ENCODE measurements around the gene ADAMTSL4.
A peak's percentile ranks its signal among the peaks of the same experiment; 100 is the strongest.

ADAMTSL4 gene

GRCh38 chr1:150511985-150512660, 37.1 kb upstream of the ADAMTSL4 start:
- H3K4me3 ChIP-seq (ENCODE audit: low read depth, low read length): no peak overlapping the region
- TF ChIP-seq MYC (IDR thresholded peaks at IDR 0.05; ENCODE audit: low read depth, low read length) (no peak), MAX (IDR thresholded peaks at IDR 0.05; ENCODE audit: low read depth, low read length) (no peak), CTCF (IDR thresholded peaks at IDR 0.05; ENCODE audit: low read depth, low read length) (no peak), POLR2A (IDR thresholded peaks at IDR 0.05; ENCODE audit: extremely low read depth, insufficient read length) (no peak)

GRCh38 chr1:150512846-150513245, 36.4 kb upstream of the ADAMTSL4 start:
- no peak for DNase-seq (ENCODE audit: low read depth)
- TF ChIP-seq CTCF (IDR thresholded peaks at IDR 0.05; ENCODE audit: low read depth, low read length): no peak
- no peak for TF ChIP-seq MAX (IDR thresholded peaks at IDR 0.05; ENCODE audit: low read depth, low read length)
- no peak for TF ChIP-seq MYC (IDR thresholded peaks at IDR 0.05; ENCODE audit: low read depth, low read length)
- TF ChIP-seq POLR2A (IDR thresholded peaks at IDR 0.05; ENCODE audit: extremely low read depth, insufficient read length): no peak
- H3K4me3 ChIP-seq (ENCODE audit: low read depth, low read length): no peak overlapping the region

More at GRCh38 chr1:150511985-150512660, 37.1 kb upstream of the ADAMTSL4 start:
- no peak for DNase-seq (ENCODE audit: low read depth)

- TF ChIP-seq CTCF (IDR thresholded peaks at IDR 0.05; ENCODE audit: low read depth, low read length): no peak
- no peak for TF ChIP-seq MYC (IDR thresholded peaks at IDR 0.05; ENCODE audit: low read depth, low read length)
- no peak for TF ChIP-seq MAX (IDR thresholded peaks at IDR 0.05; ENCODE audit: low read depth, low read length)
- TF ChIP-seq POLR2A (IDR thresholded peaks at IDR 0.05; ENCODE audit: extremely low read depth, insufficient read length): no peak
- DNase-seq (ENCODE audit: low read depth): no peak
These were observed 35.8 kb upstream of the ADAMTSL4 start for GRCh38 chr1:150513351-150513791.

GRCh38 chr1:150514260-150514659, 34.9 kb upstream of the ADAMTSL4 start:
- no peak overlapping the region for H3K4me3 ChIP-seq (ENCODE audit: low read depth, low read length)
- TF ChIP-seq POLR2A (IDR thresholded peaks at IDR 0.05; ENCODE audit: extremely low read depth, insufficient read length): no peak
- TF ChIP-seq CTCF (IDR thresholded peaks at IDR 0.05; ENCODE audit: low read depth, low read length): no peak
- no peak for TF ChIP-seq MAX (IDR thresholded peaks at IDR 0.05; ENCODE audit: low read depth, low read length)
- no peak for TF ChIP-seq MYC (IDR thresholded peaks at IDR 0.05; ENCODE audit: low read depth, low read length)
- no peak for DNase-seq (ENCODE audit: low read depth)

More at GRCh38 chr1:150513351-150513791, 35.8 kb upstream of the ADAMTSL4 start:
- no peak overlapping the region for H3K4me3 ChIP-seq (ENCODE audit: low read depth, low read length)

- peak overlapping the region; percentile 76 for H3K4me3 ChIP-seq (ENCODE audit: low read depth, low read length)
- TF ChIP-seq POLR2A (IDR thresholded peaks at IDR 0.05; ENCODE audit: extremely low read depth, insufficient read length) (no peak), MAX (IDR thresholded peaks at IDR 0.05; ENCODE audit: low read depth, low read length) (no peak), CTCF (IDR thresholded peaks at IDR 0.05; ENCODE audit: low read depth, low read length) (no peak), MYC (IDR thresholded peaks at IDR 0.05; ENCODE audit: low read depth, low read length) (no peak)
- no peak for DNase-seq (ENCODE audit: low read depth)
These were observed 34.3 kb upstream of the ADAMTSL4 start for GRCh38 chr1:150514913-150515327.

Data from NB4 (cell line).